ENCODE measurements around the gene STX5. TPM values are rescaled to one million over a fixed set of nuclear protein-coding genes. Genes with fewer than 3 reads are reported as not detected.

STX5 gene
- total and polyA plus RNA-seq, 10 of the 15 experiments (the other 5 are each of a cell fraction or from before 2014, with no cell fraction given), result 3.8 to 35.4 (median 27.4) TPM

- TF ChIP-seq PKNOX1 (IDR thresholded peaks at IDR 0.05) (peak; percentile 10; the same call in 1 of the 2 replicates), IKZF2 (IDR thresholded peaks at IDR 0.05) (peak; percentile 28 to 33; a peak in 2 of 4 replicates), SRF (IDR thresholded peaks at IDR 0.05; ENCODE audit: low read depth in 2 of 2, low read length in 2 of 2) (peak; percentile 44 to 94; a peak in 3 of 4 replicates), ZNF687 (IDR thresholded peaks at IDR 0.05) (peak; percentile 51; the same call in 1 of the 2 replicates), NKRF (conservative IDR thresholded peaks at IDR 0.05) (peak; percentile 99), SPI1 (IDR thresholded peaks at IDR 0.05; ENCODE audit: borderline replicate concordance, insufficient read depth, low read depth, low read length) (0 out of 2 replicates have a peak, but pooled peaks have one; percentile 1), POLR2AphosphoS5 (IDR thresholded peaks at IDR 0.05; ENCODE audit: low read length) (peak; percentile 88), ELK1 (IDR thresholded peaks at IDR 0.05; ENCODE audit: low read depth, low read length) (peak; percentile 93), NBN (IDR thresholded peaks at IDR 0.05) (peak; percentile 85), SUPT20H (IDR thresholded peaks at IDR 0.05; ENCODE audit: borderline replicate concordance, control insufficient read depth, low read depth, low read length) (no peak)
These were observed 7.4 kb upstream of the STX5 start, which contains the start of gene WDR74 (continued) for GRCh38 chr11:62839050-62839945.
